Panc1 (cell line): ENCODE data around the gene STX18. TPM values are rescaled to one million over a fixed set of nuclear protein-coding genes. Genes with fewer than 3 reads are reported as not detected.

Experiments
- ATAC-seq: fragments of 200-7000 bp; cut with Tn5 transposase; 2 replicates; pipeline ENCODE4 v1.9.1; 2020; ENCODE audit warnings: mild to moderate bottlenecking, moderate library complexity
- BruUV-seq: library from RNA; stranded (reverse); fragments of 400-500 nt; replicated peaks from 2 replicates; lab custom pipeline; 2021; lab: Mats Ljungman, UMichigan
- CTCF ChIA-PET: fragments of 300-600 bp; sonication (Branson Sonifier 250); formaldehyde crosslinking; loops from one replicate; lab custom pipeline; 2022; ENCODE audit warnings: antibody characterized with exemption; lab: Charles Lee
- POLR2A ChIA-PET: fragments of 300-600 bp; sonication (Branson Sonifier 250); formaldehyde crosslinking; loops from one replicate; lab custom pipeline; 2022; ENCODE audit warnings: antibody characterized with exemption; lab: Charles Lee
- DNase-seq: peaks from one replicate; pipeline ENCODE4 v3.0.0-alpha.2; 2010; ENCODE audit warnings: low read depth, low spot score
- H3K27ac ChIP-seq: 2 replicates; pipeline ENCODE4 v1.5.1; 2011; ENCODE audit warnings: mild to moderate bottlenecking, low read length, inconsistent platforms
- H3K27me3 ChIP-seq: fragments of 200-500 bp; sonication (Bioruptor generic); 2 replicates; pipeline ENCODE4 v1.6.0; 2014; ENCODE audit warnings: low read length, inconsistent platforms; ENCODE audit not compliant: control insufficient read depth, insufficient read depth
- H3K36me3 ChIP-seq: fragments of 200-500 bp; sonication (Bioruptor generic); 2 replicates; pipeline ENCODE4 v1.5.1; 2014; ENCODE audit warnings: inconsistent platforms, mild to moderate bottlenecking, low read length, moderate library complexity; ENCODE audit not compliant: control insufficient read depth, insufficient read depth
- H3K4me1 ChIP-seq: 2 replicates; pipeline ENCODE4 v1.5.1; 2011; ENCODE audit warnings: inconsistent platforms, mild to moderate bottlenecking, low read length, moderate library complexity; ENCODE audit not compliant: control insufficient read depth, insufficient read depth
- H3K4me3 ChIP-seq, 2 experiments: 2 replicates each; pipeline ENCODE4 v1.5.1; 2011 to 2012; ENCODE audit warnings: low read depth in 2 of 2, low read length in 2 of 2, mild to moderate bottlenecking in 2 of 2, inconsistent platforms in 1 of 2, moderate library complexity in 1 of 2
- H3K9me3 ChIP-seq: fragments of 200-500 bp; sonication (Bioruptor generic); 2 replicates; pipeline ENCODE4 v1.5.1; 2014; ENCODE audit warnings: low read depth, mild to moderate bottlenecking, inconsistent platforms, low read length, moderate library complexity; ENCODE audit not compliant: control insufficient read depth, insufficient read depth
- POLR2AphosphoS5 ChIP-seq: IDR thresholded peaks from 2 replicates; pipeline ENCODE4 v1.6.1; 2012; ENCODE audit warnings: mild to moderate bottlenecking, low read depth, low read length, moderate library complexity
- REST ChIP-seq, 2 experiments: IDR thresholded peaks; 2 replicates each; pipeline ENCODE4 v1.6.1; 2011 to 2012; ENCODE audit warnings: low read depth in 2 of 2, control low read depth in 1 of 2, low read length in 1 of 2, mild to moderate bottlenecking in 1 of 2, moderate library complexity in 1 of 2; ENCODE audit not compliant: insufficient read depth in 1 of 2
- SIN3A ChIP-seq: IDR thresholded peaks from 2 replicates; pipeline ENCODE4 v1.6.1; 2012; ENCODE audit warnings: low read depth, mild to moderate bottlenecking, low read length, moderate library complexity, borderline replicate concordance; ENCODE audit not compliant: insufficient read depth
- TCF7L2 ChIP-seq: IDR thresholded peaks from 2 replicates; pipeline ENCODE4 v1.6.1; 2011; ENCODE audit warnings: mild to moderate bottlenecking, low read depth, low read length, inconsistent platforms
- in situ Hi-C: cut with HindIII; loops from 2 replicates; pipeline ENCODE4 v1.10.0; 2016; ENCODE audit warnings: low sequenced_read_pairs, low pct_unique_long_range_greater_than_20kb
- intact Hi-C: fragments of 100-400 bp; cut with micrococcal nuclease; formaldehyde crosslinking; loops from one replicate; pipeline ENCODE4 v1.10.0; 2022; ENCODE audit not compliant: unreplicated experiment
- total RNA-seq: library from RNA; stranded (reverse); gene quantifications from one replicate; pipeline ENCODE4 v1.2.1, GENCODE V29; 2021; ENCODE audit not compliant: unreplicated experiment
- TF ChIP-seq, protein P1 (sequence below): fragments of 450-650 bp; IDR thresholded peaks from 2 replicates; pipeline ENCODE4 v1.5.1; 2017; ENCODE audit warnings: mild to moderate bottlenecking

STX18 gene
- total RNA-seq, 1 experiment from 2014 or later, result 15.0 TPM

DNA sequence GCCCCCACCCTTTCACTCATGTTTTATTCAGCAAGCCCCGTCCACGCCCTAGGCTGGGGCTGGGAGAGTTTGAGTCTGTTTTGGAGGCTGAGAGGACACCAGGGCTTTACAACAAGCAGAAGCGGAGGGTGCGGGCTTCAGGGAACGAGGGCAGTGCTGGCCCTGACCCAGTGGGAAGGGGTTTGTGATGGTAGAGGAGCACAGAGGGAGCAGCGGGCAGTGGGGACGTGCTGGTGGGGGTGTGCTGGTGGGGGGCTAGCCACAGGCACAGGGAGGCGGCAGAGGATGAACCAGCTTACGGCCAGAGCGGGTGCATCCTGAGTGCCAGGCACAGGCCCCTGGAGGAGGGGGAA lies 128.5 kb downstream of the STX18 start:
- TF ChIP-seq TCF7L2 (no peak), SIN3A (no peak), POLR2AphosphoS5 (no peak), REST (IDR thresholded peaks at IDR 0.05; ENCODE audit: insufficient read depth in 1 of 2, low read depth in 2 of 2, low read length in 1 of 2) (no peak)
- TF ChIP-seq, protein P1, sequence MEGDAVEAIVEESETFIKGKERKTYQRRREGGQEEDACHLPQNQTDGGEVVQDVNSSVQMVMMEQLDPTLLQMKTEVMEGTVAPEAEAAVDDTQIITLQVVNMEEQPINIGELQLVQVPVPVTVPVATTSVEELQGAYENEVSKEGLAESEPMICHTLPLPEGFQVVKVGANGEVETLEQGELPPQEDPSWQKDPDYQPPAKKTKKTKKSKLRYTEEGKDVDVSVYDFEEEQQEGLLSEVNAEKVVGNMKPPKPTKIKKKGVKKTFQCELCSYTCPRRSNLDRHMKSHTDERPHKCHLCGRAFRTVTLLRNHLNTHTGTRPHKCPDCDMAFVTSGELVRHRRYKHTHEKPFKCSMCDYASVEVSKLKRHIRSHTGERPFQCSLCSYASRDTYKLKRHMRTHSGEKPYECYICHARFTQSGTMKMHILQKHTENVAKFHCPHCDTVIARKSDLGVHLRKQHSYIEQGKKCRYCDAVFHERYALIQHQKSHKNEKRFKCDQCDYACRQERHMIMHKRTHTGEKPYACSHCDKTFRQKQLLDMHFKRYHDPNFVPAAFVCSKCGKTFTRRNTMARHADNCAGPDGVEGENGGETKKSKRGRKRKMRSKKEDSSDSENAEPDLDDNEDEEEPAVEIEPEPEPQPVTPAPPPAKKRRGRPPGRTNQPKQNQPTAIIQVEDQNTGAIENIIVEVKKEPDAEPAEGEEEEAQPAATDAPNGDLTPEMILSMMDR, result no peak
- ChIA-PET CTCF (no interaction called here), POLR2A (no interaction called here)
- H3K27ac ChIP-seq, result no peak overlapping the region
- no peaks in the 10 kb centered on the region for H3K4me1 ChIP-seq
- H3K36me3 ChIP-seq, result no peaks in the 10 kb centered on the region
- intact Hi-C loops (no loop called here), in situ Hi-C loops (no loop called here)
- BruUV-seq, result no TSS peak
- ATAC-seq, result no peak
- H3K4me3 ChIP-seq, result no peak overlapping the region
- no peaks in the 10 kb centered on the region for H3K9me3 ChIP-seq
- no peaks in the 10 kb centered on the region for H3K27me3 ChIP-seq
- no peak for DNase-seq

DNA sequence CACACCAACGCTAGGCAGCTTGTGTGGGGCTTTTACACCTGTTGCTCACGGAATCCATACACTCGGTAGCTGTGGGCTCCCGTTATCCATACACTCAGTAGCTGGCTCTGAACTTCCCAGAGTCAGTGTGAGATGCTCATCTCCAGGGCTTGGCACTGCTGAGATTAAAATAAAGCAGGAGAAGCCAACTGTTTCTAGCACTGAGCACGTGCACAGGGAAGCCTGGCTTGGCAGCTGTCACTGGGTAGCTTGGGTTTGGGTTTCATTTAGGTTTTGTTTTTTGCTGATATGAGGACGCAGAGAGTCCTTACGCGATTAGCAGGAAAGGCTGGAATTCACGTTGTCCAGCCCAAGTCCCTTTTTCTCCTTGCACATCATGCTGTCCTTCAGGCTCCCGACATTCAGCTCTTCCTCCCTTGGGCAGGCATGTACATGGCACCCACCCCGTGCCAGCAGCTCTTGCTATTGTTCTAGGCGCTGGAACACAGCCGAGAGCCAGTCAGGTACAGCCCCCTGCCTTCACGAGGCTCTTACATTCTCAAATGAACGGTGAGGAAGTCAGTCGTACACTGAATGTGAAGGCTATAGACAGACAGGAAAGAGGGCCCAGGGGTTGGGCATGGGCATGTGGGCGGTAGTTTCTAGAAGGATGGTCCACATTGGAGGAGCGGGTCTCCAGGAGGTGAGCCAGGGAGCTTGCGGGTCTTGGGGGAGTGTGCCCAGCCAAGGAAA lies 129.0 kb downstream of the STX18 start:
- ChIA-PET POLR2A (no interaction called here), CTCF (no interaction called here)
- no TSS peak for BruUV-seq
- H3K27ac ChIP-seq, result no peak overlapping the region
- no peak for TF ChIP-seq REST (IDR thresholded peaks at IDR 0.05; ENCODE audit: insufficient read depth in 1 of 2, low read depth in 2 of 2, low read length in 1 of 2)
- H3K9me3 ChIP-seq, result no peaks in the 10 kb centered on the region
- no peaks in the 10 kb centered on the region for H3K4me1 ChIP-seq
- no peaks in the 10 kb centered on the region for H3K36me3 ChIP-seq
- no peak overlapping the region for H3K4me3 ChIP-seq
- DNase-seq, result no peak
- H3K27me3 ChIP-seq, result no peaks in the 10 kb centered on the region
- no peak for ATAC-seq
- intact Hi-C loops, result no loop called here
- in situ Hi-C loops, result no loop called here
